ENCODE results near the gene VMP1. TPM values are rescaled to one million over a fixed set of nuclear protein-coding genes. Genes with fewer than 3 reads are reported as not detected.
"Not testable (repeated sequence)": the region's sequence is repeated elsewhere in the genome, so short reads cannot be mapped to it uniquely, and the experiment has no call there.

Gene VMP1
- total RNA-seq, 1 donor from 2014 or later: 169 TPM

DNA sequence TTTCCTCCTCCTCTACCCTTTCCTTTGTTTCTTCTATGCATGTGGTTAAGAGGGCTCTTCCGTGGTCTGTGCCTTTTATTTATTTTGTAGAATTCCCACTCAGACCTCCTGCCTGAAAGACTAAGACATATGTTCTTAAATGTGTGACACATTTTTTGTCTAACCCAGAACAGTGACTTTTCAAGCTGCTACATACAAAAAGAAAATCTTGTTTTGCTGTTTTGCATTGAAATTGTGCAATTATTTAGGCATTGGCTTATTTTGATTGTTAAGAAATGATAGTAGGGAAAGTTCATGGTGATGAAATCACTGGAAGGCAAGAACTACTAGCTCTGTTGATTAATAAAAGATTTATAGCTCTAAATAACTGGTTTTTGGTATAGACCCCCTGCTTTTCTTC, 108.5 kb downstream of the VMP1 start:
- TF ChIP-seq, protein P1, sequence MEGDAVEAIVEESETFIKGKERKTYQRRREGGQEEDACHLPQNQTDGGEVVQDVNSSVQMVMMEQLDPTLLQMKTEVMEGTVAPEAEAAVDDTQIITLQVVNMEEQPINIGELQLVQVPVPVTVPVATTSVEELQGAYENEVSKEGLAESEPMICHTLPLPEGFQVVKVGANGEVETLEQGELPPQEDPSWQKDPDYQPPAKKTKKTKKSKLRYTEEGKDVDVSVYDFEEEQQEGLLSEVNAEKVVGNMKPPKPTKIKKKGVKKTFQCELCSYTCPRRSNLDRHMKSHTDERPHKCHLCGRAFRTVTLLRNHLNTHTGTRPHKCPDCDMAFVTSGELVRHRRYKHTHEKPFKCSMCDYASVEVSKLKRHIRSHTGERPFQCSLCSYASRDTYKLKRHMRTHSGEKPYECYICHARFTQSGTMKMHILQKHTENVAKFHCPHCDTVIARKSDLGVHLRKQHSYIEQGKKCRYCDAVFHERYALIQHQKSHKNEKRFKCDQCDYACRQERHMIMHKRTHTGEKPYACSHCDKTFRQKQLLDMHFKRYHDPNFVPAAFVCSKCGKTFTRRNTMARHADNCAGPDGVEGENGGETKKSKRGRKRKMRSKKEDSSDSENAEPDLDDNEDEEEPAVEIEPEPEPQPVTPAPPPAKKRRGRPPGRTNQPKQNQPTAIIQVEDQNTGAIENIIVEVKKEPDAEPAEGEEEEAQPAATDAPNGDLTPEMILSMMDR (IDR thresholded peaks at IDR 0.05): no peak
- Histone ChIP-seq H3K4me1 (peaks cover 4% of the 10 kb centered on the region), H3K4me3 (no peak overlapping the region), H3K27me3 (no peaks in the 10 kb centered on the region), H3K36me3 (peaks cover 15% of the 10 kb centered on the region), H3K27ac (no peak overlapping the region), H3K9me3 (no peaks in the 10 kb centered on the region)
- no peak for ATAC-seq
- DNase-seq: no peak
- intact Hi-C loops (cut with DNase I): no loop called here

DNA sequence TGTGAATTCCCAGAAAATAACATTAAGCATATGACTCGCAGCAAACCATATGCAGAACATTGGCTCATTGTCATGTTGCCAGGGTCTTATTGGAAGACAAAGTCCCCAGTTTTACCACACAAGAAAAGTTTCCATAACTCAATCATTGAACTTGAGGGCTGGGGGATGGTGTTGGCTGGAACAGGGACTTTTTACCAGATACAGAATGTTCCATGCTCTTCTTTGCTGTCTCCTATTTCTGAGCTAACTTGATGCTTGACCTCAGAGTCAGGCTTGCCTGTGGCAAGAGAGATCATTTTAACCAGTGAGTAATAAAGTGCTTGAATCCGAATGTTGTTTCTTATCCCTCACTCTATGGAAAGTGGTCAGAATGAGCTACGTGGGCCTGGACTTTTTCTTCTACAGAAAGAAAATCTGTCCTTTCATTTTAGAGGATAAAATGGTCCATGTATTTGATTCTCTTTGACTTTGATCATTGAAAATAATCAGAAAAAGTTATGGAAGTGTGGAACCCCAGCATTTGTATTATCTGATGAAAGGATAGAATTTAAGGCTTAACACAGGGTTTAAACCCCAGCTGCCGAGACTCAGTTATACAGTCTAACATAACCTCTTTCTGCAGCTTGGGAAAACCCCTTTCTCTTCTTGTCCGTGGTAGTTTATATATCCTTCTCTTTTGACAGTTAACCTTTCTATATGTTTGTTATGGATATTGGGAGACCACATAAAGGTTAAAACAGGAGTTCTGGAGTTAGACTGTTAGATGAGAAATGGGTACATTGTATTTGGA, 118.3 kb downstream of the VMP1 start:
- TF ChIP-seq, protein P1 (IDR thresholded peaks at IDR 0.05): no peak
- ATAC-seq (peak; percentile 19), DNase-seq (no peak)
- no peaks in the 10 kb centered on the region for H3K27me3 ChIP-seq
- peaks cover 47% of the 10 kb centered on the region for H3K4me1 ChIP-seq
- no peaks in the 10 kb centered on the region for H3K9me3 ChIP-seq
- H3K27ac ChIP-seq: peak overlapping the region; percentile 45
- intact Hi-C loops (cut with DNase I): no loop called here
- H3K4me3 ChIP-seq: no peak overlapping the region
- peaks cover 14% of the 10 kb centered on the region for H3K36me3 ChIP-seq

DNA sequence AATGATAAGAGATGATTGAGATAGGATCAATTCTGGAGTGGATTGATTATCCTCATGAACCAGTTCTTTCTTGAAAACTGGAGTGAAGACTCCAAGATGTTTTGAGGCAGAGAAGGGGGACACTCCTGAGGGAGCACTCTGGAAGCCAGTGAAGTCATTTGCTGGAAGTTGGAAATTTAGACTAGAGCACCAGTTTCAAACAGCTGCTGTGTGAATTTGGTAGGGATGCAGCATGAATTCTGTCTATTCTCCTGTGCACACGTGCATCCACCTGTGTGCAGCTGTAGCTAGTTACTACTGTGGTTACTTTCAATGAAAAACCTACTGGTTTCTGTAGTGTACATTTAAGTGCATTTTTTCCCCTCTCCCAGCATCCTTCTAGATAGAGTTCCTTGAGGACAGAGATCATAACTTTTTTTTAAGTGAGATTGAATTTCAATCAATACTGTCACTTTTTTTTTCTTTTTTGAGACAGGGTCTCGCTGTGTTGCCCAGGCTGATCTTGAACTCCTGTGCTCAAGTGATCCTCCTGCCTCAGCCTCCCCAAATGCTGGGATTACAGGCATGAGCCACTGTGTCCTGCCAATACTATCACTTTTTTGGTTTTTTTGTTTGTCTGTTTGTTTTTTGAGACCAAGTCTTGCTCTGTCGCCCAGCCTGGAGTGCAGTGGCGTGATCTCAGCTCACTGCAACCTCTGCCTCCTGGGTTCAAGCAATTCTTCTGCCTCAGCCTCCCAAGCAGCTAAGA, 119.4 kb downstream of the VMP1 start:
- Histone ChIP-seq H3K27me3 (no peaks in the 10 kb centered on the region), H3K36me3 (peaks cover 10% of the 10 kb centered on the region), H3K4me1 (peaks cover 51% of the 10 kb centered on the region), H3K4me3 (no peak overlapping the region), H3K9me3 (no peaks in the 10 kb centered on the region), H3K27ac (no peak overlapping the region)
- TF ChIP-seq, protein P1 (IDR thresholded peaks at IDR 0.05): no peak
- no peak for ATAC-seq
- intact Hi-C loops (cut with DNase I): no loop called here
- DNase-seq: no peak

DNA sequence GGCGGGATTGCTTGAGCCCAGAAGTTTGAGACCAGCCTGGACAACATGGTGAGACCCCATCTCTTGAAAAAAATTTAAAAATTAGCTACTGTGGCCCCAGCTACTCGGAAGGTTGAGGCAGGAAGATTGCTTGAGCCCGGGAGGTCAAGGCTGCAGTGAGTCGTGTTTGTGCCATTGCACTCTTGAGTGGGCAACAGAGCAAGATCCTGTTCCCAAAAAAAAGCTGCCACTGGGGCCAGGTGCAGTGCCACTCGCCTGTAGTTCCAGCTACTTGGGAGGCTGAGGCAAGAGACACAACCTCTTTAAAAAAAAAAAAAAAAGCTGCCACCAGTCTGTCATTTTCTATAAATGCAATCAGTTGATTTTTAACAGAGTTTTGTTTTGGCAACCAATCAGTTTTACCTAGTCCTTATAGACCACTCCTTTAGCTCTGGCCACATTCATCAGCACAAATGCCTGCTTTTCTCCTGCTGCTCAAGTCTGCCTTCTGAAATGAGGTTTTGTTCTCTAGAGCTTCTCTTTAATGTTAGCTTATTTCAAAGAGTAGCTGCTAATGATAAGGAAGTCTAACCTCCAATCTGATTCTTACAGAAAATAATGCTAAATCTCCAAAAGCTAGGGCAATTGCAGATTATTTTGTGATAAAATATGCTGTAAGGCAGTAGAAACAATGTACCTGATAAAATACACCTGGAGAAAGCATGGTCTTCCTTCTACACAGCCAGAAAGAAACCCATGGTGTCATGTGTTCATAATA, 120.4 kb downstream of the VMP1 start:
- intact Hi-C loops (cut with DNase I): no loop called here
- DNase-seq (no peak), ATAC-seq (no peak)
- Histone ChIP-seq H3K9me3 (no peaks in the 10 kb centered on the region), H3K27me3 (no peaks in the 10 kb centered on the region), H3K27ac (peak overlapping the region; percentile 62), H3K4me3 (no peak overlapping the region), H3K36me3 (peaks cover 3% of the 10 kb centered on the region), H3K4me1 (peaks cover 51% of the 10 kb centered on the region)
- TF ChIP-seq, protein P1 (IDR thresholded peaks at IDR 0.05): no peak

DNA sequence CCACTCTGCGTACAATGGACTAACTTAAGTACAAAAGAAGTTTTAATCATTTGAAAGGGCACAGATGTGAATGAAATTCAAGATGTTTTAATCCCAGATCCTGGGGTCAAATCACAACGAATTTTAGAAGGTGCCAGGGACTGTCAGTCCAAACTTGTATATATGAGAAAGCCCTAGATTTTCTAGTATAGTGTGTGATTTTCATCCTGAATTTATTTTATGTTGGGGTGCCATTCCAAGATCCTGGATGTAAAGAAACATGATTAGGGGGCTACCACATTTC, 121.0 kb downstream of the VMP1 start:
- Histone ChIP-seq H3K36me3 (no peaks in the 10 kb centered on the region), H3K27me3 (no peaks in the 10 kb centered on the region), H3K27ac (peak overlapping the region; percentile 62), H3K4me1 (peaks cover 51% of the 10 kb centered on the region), H3K9me3 (no peaks in the 10 kb centered on the region), H3K4me3 (no peak overlapping the region)
- ATAC-seq (no peak), DNase-seq (no peak)
- TF ChIP-seq, protein P1 (IDR thresholded peaks at IDR 0.05): no peak
- intact Hi-C loops (cut with DNase I): no loop called here

DNA sequence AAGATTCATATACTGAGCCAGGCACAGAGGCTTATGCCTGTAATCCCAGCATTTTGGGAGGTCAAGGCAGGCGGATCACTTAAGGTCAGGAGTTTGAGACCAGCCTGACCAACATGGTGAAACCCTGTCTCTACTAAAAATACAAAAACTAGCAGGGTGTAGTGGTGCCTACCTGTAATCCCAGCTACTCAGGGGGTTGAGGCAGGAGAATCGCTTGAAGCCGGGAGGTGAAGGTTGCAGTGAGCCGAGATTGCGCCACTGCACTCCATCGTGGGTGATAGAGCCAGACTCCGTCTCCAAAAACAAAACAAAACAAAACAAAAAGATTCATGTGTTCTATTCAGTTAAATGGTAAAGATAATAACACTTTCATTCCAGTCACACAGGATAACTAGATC, 121.4 kb downstream of the VMP1 start:
- H3K27me3 ChIP-seq; H3K9me3 ChIP-seq; ATAC-seq; H3K36me3 ChIP-seq; DNase-seq; H3K4me3 ChIP-seq; intact Hi-C loops (cut with DNase I): not testable (repeated sequence)
- Histone ChIP-seq H3K4me1 (peaks cover 51% of the 10 kb centered on the region), H3K27ac (peak overlapping the region; percentile 62)
